ENCODE measurements around the gene C19orf73.

DNA sequence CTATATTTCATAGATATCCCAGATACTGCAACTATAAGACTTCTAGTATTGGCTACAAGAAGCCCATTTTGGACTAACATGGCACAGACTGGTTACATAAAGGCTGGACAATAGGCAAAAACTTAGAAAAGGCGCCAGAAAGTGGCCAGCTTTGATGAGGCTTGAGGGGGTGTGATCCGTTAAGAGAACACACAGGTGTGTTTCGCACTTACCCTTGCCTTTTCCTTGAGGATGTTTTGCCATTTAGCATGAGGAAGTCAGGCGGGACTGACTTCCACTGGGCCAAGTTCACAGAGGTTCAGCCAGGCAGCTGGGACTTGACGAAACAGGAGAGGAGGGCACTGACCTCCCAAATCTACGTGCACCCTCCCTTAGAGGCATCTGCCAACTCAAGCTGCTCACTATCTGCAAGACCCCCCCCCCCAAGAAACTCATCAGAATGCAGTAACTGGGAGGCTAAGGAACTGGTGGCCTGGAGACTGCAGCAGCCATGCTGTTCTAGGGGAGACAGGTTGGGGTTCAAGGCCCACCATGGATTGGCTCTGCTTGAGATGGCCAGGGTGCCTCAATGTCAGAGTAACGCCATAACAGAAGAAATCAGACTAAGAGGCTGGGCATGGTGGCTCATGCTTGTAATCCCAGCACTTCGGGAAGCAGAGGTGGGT, 9.2 kb downstream of the C19orf73 start:
- TF ChIP-seq CTCF (IDR thresholded peaks at IDR 0.05) (no peak), POLR2A (IDR thresholded peaks at IDR 0.05) (no peak), POLR2AphosphoS5 (IDR thresholded peaks at IDR 0.05) (no peak), EP300 (IDR thresholded peaks at IDR 0.05) (no peak)
